Smooth muscle cell of bladder (primary cell): ENCODE results near the gene SMPX. TPM values are rescaled to one million over a fixed set of nuclear protein-coding genes. Genes with fewer than 3 reads are reported as not detected.

Source experiments
- total RNA-seq: library from RNA; depleted of rRNA; stranded (reverse); fragments of >200 nt; gene quantifications from 2 replicates; pipeline ENCODE4 v1.2.3, GENCODE V29; 2014

SMPX gene
- total RNA-seq, result not detected in 2 replicates

DNA sequence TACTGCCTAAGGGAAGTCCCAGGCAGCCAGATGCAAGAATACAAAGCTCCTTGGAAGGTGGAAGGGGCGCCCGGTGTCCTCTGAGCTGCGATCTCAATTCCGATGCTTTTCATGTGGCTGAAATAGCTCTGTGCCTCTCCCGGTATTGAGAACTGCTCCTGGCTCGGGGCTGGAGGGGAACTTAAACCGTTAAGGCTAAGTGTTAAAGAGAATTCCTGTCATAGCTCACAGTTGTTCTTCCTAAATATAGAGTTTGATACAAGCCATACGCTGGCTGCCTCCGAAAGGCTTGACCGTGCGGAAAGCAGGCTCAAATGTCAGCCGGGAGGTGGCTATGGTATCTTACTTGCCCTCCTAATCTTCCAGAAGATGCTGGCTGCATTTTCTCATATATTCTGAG is at the start of gene SMPX:
Gene SMPX, minus strand, starts transcription at position 157 of the 400 bp plus-strand sequence. CDS start 3,826 bp downstream, outside the sequence.

GRCh38 chrX:21658152-21658737 is 99.7 kb downstream of the SMPX start, which contains the start of gene KLHL34:
KLHL34 (minus strand) TSS chrX:21658330; CDS start chrX:21657788, 542 bp downstream.

Other genes starting within 250 kb of the SMPX start
- under 0.01 TPM in 1 of 2 replicates, not detected in the other for gene KLHL34, start 99.8 kb downstream of the SMPX start, total RNA-seq
- 6.7 and 7.2 TPM in 2 replicates for gene MBTPS2, start 81.5 kb upstream of the SMPX start, total RNA-seq
- 1.00 and 1.2 TPM in 2 replicates for gene YY2, start 97.9 kb upstream of the SMPX start, total RNA-seq
- 93.0 and 122 TPM in 2 replicates for gene SMS, start 182.6 kb upstream of the SMPX start, total RNA-seq